ENCODE measurements around the gene TTC7B. TPM values are rescaled to one million over a fixed set of nuclear protein-coding genes. Genes with fewer than 3 reads are reported as not detected.

Gene TTC7B
- total RNA-seq, 4 donors from 2014 or later, result 35.0 to 78.7 (median 36.8) TPM

- intact Hi-C loops (cut with DNase I; ENCODE audit: low total_unique reads) (no loop called here), in situ Hi-C loops (cut with MboI; ENCODE audit: low sequenced_read_pairs in 4 of 4) (no loop called here)
- ATAC-seq, result no peak
- Histone ChIP-seq H3K27me3 (no peaks in the 10 kb centered on the region), H3K36me3 (no peaks in the 10 kb centered on the region), H3K27ac (no peak overlapping the region), H3K4me1 (peaks cover 22 to 25% of the 10 kb centered on the region in 2 donors), H3K9me3 (no peaks in the 10 kb centered on the region), H3K4me3 (no peak overlapping the region)
- DNase-seq, result no peak
- no peak for TF ChIP-seq POLR2A (IDR thresholded peaks at IDR 0.05)
- no peak for TF ChIP-seq CTCF (IDR thresholded peaks at IDR 0.05 in 4 of 5, conservative IDR thresholded peaks at IDR 0.05 in 1 of 5)
Observed at GRCh38 chr14:90639641-90640040, 176.6 kb downstream of the TTC7B start.

- no peak for DNase-seq
- in situ Hi-C loops (cut with MboI; ENCODE audit: low sequenced_read_pairs in 4 of 4) (no loop called here), intact Hi-C loops (cut with DNase I; ENCODE audit: low total_unique reads) (no loop called here)
- Histone ChIP-seq H3K4me3 (no peak overlapping the region), H3K36me3 (no peaks in the 10 kb centered on the region), H3K27ac (no peak overlapping the region), H3K27me3 (no peaks in the 10 kb centered on the region), H3K4me1 (peaks cover 18 to 34% of the 10 kb centered on the region in 2 donors), H3K9me3 (no peaks in the 10 kb centered on the region)
- no peak for ATAC-seq
- TF ChIP-seq CTCF (IDR thresholded peaks at IDR 0.05 in 4 of 5, conservative IDR thresholded peaks at IDR 0.05 in 1 of 5) (no peak), POLR2A (IDR thresholded peaks at IDR 0.05) (no peak)
Observed at GRCh38 chr14:90632871-90633270, 183.4 kb downstream of the TTC7B start.

- no peak overlapping the region for H3K27ac ChIP-seq
- intact Hi-C loops (cut with DNase I; ENCODE audit: low total_unique reads), result no loop called here
Observed at GRCh38 chr14:90632451-90632850, 183.8 kb downstream of the TTC7B start.

GRCh38 chr14:90630171-90630806 lies 185.9 kb downstream of the TTC7B start:
- ATAC-seq, result no peak
- intact Hi-C loops (cut with DNase I; ENCODE audit: low total_unique reads), result no loop called here
- in situ Hi-C loops (cut with MboI; ENCODE audit: low sequenced_read_pairs in 4 of 4), result no loop called here
- Histone ChIP-seq H3K9me3 (no peaks in the 10 kb centered on the region), H3K36me3 (no peaks in the 10 kb centered on the region), H3K4me3 (no peak overlapping the region), H3K27me3 (no peaks in the 10 kb centered on the region), H3K4me1 (peaks cover 43 to 58% of the 10 kb centered on the region in 2 donors), H3K27ac (peak overlapping the region; percentile 27 to 95 (median 90))
- DNase-seq, result no peak
- TF ChIP-seq CTCF (IDR thresholded peaks at IDR 0.05 in 4 of 5, conservative IDR thresholded peaks at IDR 0.05 in 1 of 5), result no peak
- TF ChIP-seq POLR2A (IDR thresholded peaks at IDR 0.05), result no peak

More at GRCh38 chr14:90632451-90632850, 183.8 kb downstream of the TTC7B start:
- no peak for DNase-seq
- in situ Hi-C loops (cut with MboI; ENCODE audit: low sequenced_read_pairs in 4 of 4), result no loop called here
- TF ChIP-seq CTCF (IDR thresholded peaks at IDR 0.05 in 4 of 5, conservative IDR thresholded peaks at IDR 0.05 in 1 of 5) (no peak), POLR2A (IDR thresholded peaks at IDR 0.05) (no peak)
- Histone ChIP-seq H3K4me1 (peaks cover 22 to 38% of the 10 kb centered on the region in 2 donors), H3K4me3 (no peak overlapping the region), H3K36me3 (no peaks in the 10 kb centered on the region), H3K27me3 (no peaks in the 10 kb centered on the region), H3K9me3 (no peaks in the 10 kb centered on the region)
- ATAC-seq, result no peak

All from gastrocnemius medialis (tissue), 4 donors.